ENCODE results near the gene TOMM70.

DNA sequence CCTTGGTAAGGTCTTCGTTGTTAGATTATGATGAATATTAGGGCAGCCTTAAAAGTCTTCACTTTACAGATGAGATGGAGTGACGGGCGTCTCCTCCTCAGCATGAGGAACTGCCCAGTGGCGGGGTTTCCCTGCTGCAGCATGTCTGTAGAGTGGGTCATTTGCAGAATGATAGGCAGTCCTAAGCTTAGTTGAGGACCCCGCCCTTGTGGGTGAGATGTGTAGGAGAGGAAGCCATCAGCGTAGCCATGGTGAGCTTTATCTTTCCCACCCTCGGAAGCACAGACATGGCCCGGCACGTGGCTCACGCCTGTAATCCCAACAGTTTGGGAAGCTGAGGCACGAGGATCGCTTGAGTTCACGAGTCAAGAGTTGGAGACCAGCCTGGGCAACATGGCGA lies 65.5 kb downstream of the TOMM70 start:
- TF ChIP-seq POU2F2 (IDR thresholded peaks at IDR 0.05; ENCODE audit: low read depth, low read length) = no peak
- TF ChIP-seq POLR2A (IDR thresholded peaks at IDR 0.05; ENCODE audit: low read depth, low read length) = no peak

Measured in GM12891 (cell line).